Vagina (tissue), 2 donors: ENCODE measurements around the gene LOC128125822.

Experiments used
- CTCF ChIP-seq, 3 experiments: fragments of 450-650 bp in 2 of 3; fragments of 200-600 bp in 1 of 3; sonication (generic) in 1 of 3; IDR thresholded peaks; one replicate each; pipeline ENCODE4 v1.5.1; 2017 to 2019; ENCODE audit warnings: antibody characterized with exemption in 3 of 3, mild to moderate bottlenecking in 2 of 3, moderate library complexity in 2 of 3
- POLR2A ChIP-seq, 2 donors: fragments of 450-650 bp; IDR thresholded peaks; one replicate each; pipeline ENCODE4 v1.6.1; 2017; ENCODE audit warnings: antibody characterized with exemption in 2 of 2, mild to moderate bottlenecking in 2 of 2, moderate library complexity in 2 of 2
- POLR2AphosphoS5 ChIP-seq, 2 donors: sonication (generic); formaldehyde crosslinking; IDR thresholded peaks; one replicate each; pipeline ENCODE4 v1.9.0; 2017; ENCODE audit warnings: antibody characterized with exemption in 2 of 2, mild to moderate bottlenecking in 2 of 2, low read depth in 1 of 2; ENCODE audit not compliant: insufficient read depth in 1 of 2

DNA sequence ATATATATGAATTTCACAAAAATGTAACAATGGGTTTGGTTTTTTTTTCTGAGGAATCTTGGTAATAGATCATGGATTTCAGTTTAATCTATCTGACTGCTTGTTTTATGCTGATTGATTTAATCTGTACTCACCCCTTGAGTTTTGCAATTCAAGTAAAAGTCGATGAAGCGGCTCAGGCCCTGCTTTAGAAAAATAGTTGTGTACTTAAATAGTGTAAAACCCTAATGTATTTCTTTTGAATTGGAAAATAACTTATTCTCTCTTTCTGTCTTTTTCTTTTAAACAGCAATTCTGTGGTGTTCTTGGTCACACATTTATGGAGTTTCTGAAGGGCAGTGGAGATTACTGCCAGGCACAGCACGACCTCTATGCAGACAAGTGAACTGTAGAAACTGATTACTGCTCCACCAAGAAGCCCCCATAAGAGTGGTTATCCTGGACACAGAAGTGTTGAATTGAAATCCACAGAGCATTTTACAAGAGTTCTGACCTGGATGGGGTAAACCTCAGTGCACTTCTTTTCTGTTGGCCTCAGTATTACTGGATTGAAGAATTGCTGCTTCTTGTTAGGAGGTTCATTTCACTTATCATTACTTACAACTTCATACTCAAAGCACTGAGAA is 4.0 kb downstream of the LOC128125822 start:
- TF ChIP-seq CTCF (IDR thresholded peaks at IDR 0.05): no peak
- no peak for TF ChIP-seq POLR2A (IDR thresholded peaks at IDR 0.05)
- TF ChIP-seq POLR2AphosphoS5 (IDR thresholded peaks at IDR 0.05; ENCODE audit: insufficient read depth in 1 of 2, low read depth in 1 of 2): no peak
